Heart left ventricle (tissue), 13 donors: ENCODE measurements around the gene CMA1.

Experiments
- POLR2A ChIP-seq, 2 donors: fragments of 450-650 bp; IDR thresholded peaks; one replicate each; pipeline ENCODE4 v1.6.1; 2017; ENCODE audit warnings: antibody characterized with exemption in 2 of 2, mild to moderate bottlenecking in 2 of 2, moderate library complexity in 2 of 2
- TF ChIP-seq, protein P1 (sequence below), 12 donors: fragments of 200-600 bp; sonication (generic) in 4 of 12; IDR thresholded peaks; one replicate each; pipeline versions ENCODE4 v1.5.0 to v1.8.0; 2018 to 2022; ENCODE audit warnings: antibody characterized with exemption in 12 of 12, mild to moderate bottlenecking in 5 of 12
- donor health status: ischemic (EF 13 %, LVEDD 7.1; RV severe dilation, severe dysfunction).
- donor health status: DM: no; HTN: yes; CAD: no.
- donor health status: DM: no; HTN: no; CAD: no.
- donor health status: ischemic (EF 25% LVEDD 6.9; RV normal size, moderate dysfunction).
- donor health status: ischemic (EF 25% LVEDD 5.7; RV mildly dilated, moderate dysfunction).
- donor health status: ischemic (EF 35%, LVEDD 5.7; RV mildly dilated, moderate dysfunction).
- donor health status: nonischemic (EF 11% LVEDD 7.7; RV severe dilation, severe dysfunction).
- donor health status: DM: yes; HTN: yes; CAD: no.
- donor health status: PGD.
- donor health status: ischemic (EF 29% LVEDD 5.4; RV normal size, mild dysfunction).
- donor health status: nonischemic (EF 23%, LVEDD 6.1; RV moderate dilation, normal function).

DNA sequence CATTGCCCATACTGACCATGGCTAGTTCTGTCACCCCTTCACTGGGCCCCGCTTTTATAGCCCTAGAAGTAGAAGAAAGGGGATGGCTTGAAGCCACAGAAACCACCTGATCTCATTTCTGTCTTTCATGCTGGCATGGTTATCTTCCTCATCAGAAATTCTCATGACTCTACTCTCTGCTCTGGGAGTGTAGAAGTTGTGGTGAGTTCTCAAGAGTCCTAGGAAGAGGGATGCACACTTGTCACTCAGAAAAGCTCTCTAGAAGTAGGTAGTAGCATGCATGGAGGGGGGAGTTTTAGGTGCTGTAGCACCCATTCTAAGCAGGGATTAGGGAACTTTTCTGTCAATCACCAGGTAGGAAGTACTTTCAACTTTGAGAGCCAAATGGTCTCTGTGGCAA is 6.1 kb upstream of the CMA1 start:
- TF ChIP-seq, protein P1, sequence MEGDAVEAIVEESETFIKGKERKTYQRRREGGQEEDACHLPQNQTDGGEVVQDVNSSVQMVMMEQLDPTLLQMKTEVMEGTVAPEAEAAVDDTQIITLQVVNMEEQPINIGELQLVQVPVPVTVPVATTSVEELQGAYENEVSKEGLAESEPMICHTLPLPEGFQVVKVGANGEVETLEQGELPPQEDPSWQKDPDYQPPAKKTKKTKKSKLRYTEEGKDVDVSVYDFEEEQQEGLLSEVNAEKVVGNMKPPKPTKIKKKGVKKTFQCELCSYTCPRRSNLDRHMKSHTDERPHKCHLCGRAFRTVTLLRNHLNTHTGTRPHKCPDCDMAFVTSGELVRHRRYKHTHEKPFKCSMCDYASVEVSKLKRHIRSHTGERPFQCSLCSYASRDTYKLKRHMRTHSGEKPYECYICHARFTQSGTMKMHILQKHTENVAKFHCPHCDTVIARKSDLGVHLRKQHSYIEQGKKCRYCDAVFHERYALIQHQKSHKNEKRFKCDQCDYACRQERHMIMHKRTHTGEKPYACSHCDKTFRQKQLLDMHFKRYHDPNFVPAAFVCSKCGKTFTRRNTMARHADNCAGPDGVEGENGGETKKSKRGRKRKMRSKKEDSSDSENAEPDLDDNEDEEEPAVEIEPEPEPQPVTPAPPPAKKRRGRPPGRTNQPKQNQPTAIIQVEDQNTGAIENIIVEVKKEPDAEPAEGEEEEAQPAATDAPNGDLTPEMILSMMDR (IDR thresholded peaks at IDR 0.05), result no peak
- no peak for TF ChIP-seq POLR2A (IDR thresholded peaks at IDR 0.05)
